ENCODE data around the gene PLCB1. TPM values are rescaled to one million over a fixed set of nuclear protein-coding genes. Genes with fewer than 3 reads are reported as not detected.

The PLCB1 gene
- total and polyA plus RNA-seq, 2 experiments from 2014 or later = 6.7 to 20.5 TPM

GRCh38 chr20:8532169-8532568 lies 400.1 kb downstream of the PLCB1 start:
- Histone ChIP-seq H3K4me2 (no peak overlapping the region), H3K9me2 (replicated peaks; ENCODE audit: insufficient read depth) (no peaks in the 10 kb centered on the region), H4K20me1 (ENCODE audit: insufficient read depth, poor library complexity, severe bottlenecking) (no peaks in the 10 kb centered on the region), H3K27me3 (no peaks in the 10 kb centered on the region), H3K36me3 (replicated peaks; ENCODE audit: insufficient read depth, low read depth) (no peaks in the 10 kb centered on the region), H2AFZ (no peak overlapping the region), H3K9me3 (ENCODE audit: low read depth) (no peaks in the 10 kb centered on the region), H3K27ac (no peak overlapping the region), H3K4me3 (no peak overlapping the region), H3K4me1 (ENCODE audit: insufficient read depth) (no peaks in the 10 kb centered on the region), H3K79me2 (no peaks in the 10 kb centered on the region)
- DNase-seq (ENCODE audit: low spot score) = no peak
- WGBS (ENCODE audit: low lambda C conversion rate, missing lambda C conversion rate) = 62% methylated on average over 3 of the region's 3 CpGs
- TF ChIP-seq EZH2 (IDR thresholded peaks at IDR 0.05; ENCODE audit: borderline replicate concordance) (no peak), EZH2phosphoT487 (IDR thresholded peaks at IDR 0.05; ENCODE audit: low read depth, severe bottlenecking, unreplicated experiment) (no peak), CTCF (IDR thresholded peaks at IDR 0.05; ENCODE audit: poor library complexity) (no peak)

GRCh38 chr20:8534368-8535160 lies 402.5 kb downstream of the PLCB1 start:
- Histone ChIP-seq H3K9me3 (ENCODE audit: low read depth) (no peaks in the 10 kb centered on the region), H4K20me1 (ENCODE audit: insufficient read depth, poor library complexity, severe bottlenecking) (no peaks in the 10 kb centered on the region), H3K4me1 (ENCODE audit: insufficient read depth) (no peaks in the 10 kb centered on the region), H3K27ac (no peak overlapping the region), H2AFZ (no peak overlapping the region), H3K9me2 (replicated peaks; ENCODE audit: insufficient read depth) (no peaks in the 10 kb centered on the region), H3K27me3 (no peaks in the 10 kb centered on the region), H3K4me2 (no peak overlapping the region), H3K4me3 (no peak overlapping the region), H3K79me2 (no peaks in the 10 kb centered on the region), H3K36me3 (replicated peaks; ENCODE audit: insufficient read depth, low read depth) (no peaks in the 10 kb centered on the region)
- WGBS (ENCODE audit: low lambda C conversion rate, missing lambda C conversion rate) = 55% methylated on average over 5 of the region's 5 CpGs
- TF ChIP-seq EZH2phosphoT487 (IDR thresholded peaks at IDR 0.05; ENCODE audit: low read depth, severe bottlenecking, unreplicated experiment) (no peak), EZH2 (IDR thresholded peaks at IDR 0.05; ENCODE audit: borderline replicate concordance) (no peak), CTCF (IDR thresholded peaks at IDR 0.05; ENCODE audit: poor library complexity) (no peak)
- no peak for DNase-seq (ENCODE audit: low spot score)

GRCh38 chr20:8535403-8536261 lies 403.6 kb downstream of the PLCB1 start:
- H3K9me3 ChIP-seq (ENCODE audit: low read depth) = no peaks in the 10 kb centered on the region
- no peaks in the 10 kb centered on the region for H4K20me1 ChIP-seq (ENCODE audit: insufficient read depth, poor library complexity, severe bottlenecking)
- no peak overlapping the region for H3K27ac ChIP-seq
- H3K79me2 ChIP-seq = no peaks in the 10 kb centered on the region
- no peaks in the 10 kb centered on the region for H3K9me2 ChIP-seq (replicated peaks; ENCODE audit: insufficient read depth)
- TF ChIP-seq EZH2 (IDR thresholded peaks at IDR 0.05; ENCODE audit: borderline replicate concordance) (no peak), EZH2phosphoT487 (IDR thresholded peaks at IDR 0.05; ENCODE audit: low read depth, severe bottlenecking, unreplicated experiment) (no peak), CTCF (IDR thresholded peaks at IDR 0.05; ENCODE audit: poor library complexity) (peak; percentile 31)
- no peak for DNase-seq (ENCODE audit: low spot score)
- no peak overlapping the region for H3K4me3 ChIP-seq
- 79% methylated on average over 3 of the region's 3 CpGs for WGBS (ENCODE audit: low lambda C conversion rate, missing lambda C conversion rate)
- H3K27me3 ChIP-seq = no peaks in the 10 kb centered on the region
- no peaks in the 10 kb centered on the region for H3K36me3 ChIP-seq (replicated peaks; ENCODE audit: insufficient read depth, low read depth)
- no peaks in the 10 kb centered on the region for H3K4me1 ChIP-seq (ENCODE audit: insufficient read depth)
- H2AFZ ChIP-seq = no peak overlapping the region
- H3K4me2 ChIP-seq = no peak overlapping the region

Measured in hepatocyte (in vitro differentiated cells).